ENCODE results near the gene OR10A6. TPM values are rescaled to one million over a fixed set of nuclear protein-coding genes. Genes with fewer than 3 reads are reported as not detected.

The OR10A6 gene
- total and polyA plus RNA-seq, 2 experiments from 2014 or later: not detected

DNA sequence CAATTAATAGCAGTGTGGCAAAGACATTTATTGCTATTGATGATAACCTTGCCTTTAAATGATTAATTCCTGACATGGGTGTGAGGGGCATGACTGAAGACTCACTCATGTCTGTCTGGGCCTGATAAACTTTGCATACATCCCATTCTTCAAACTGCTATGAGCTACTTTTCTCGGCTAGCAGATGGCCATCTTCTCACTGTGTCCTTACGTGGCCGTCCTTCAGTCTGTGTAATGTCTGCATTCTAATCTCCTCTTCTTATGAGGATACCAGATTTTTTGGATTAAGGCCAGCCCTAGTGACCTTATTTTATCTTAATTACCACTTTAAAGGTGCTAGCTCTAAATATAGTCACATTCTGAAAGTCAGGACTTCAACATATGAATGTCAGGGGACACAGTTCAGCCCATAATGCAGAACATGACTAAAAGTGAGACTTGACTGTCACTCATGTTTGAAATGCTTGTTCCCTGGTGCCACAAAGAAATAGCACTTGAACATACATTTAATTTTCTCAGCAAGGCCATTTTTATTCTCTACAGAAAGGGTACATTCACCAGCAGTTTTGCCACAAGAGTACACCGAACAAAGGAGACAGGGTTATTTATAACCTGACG is 32.3 kb downstream of the OR10A6 start:
- 72% methylated on average over 5 of the region's 5 CpGs for WGBS (ENCODE audit: low lambda C conversion rate, missing lambda C conversion rate)
- Histone ChIP-seq H2AFZ (no peak overlapping the region), H3K9me3 (ENCODE audit: low read depth) (no peaks in the 10 kb centered on the region), H3K9me2 (replicated peaks; ENCODE audit: insufficient read depth) (no peaks in the 10 kb centered on the region), H3K4me2 (no peak overlapping the region), H3K27ac (no peak overlapping the region), H3K4me3 (no peak overlapping the region), H4K20me1 (ENCODE audit: insufficient read depth, poor library complexity, severe bottlenecking) (no peaks in the 10 kb centered on the region), H3K27me3 (no peaks in the 10 kb centered on the region), H3K36me3 (replicated peaks; ENCODE audit: insufficient read depth, low read depth) (no peaks in the 10 kb centered on the region), H3K4me1 (ENCODE audit: insufficient read depth) (peaks cover 4% of the 10 kb centered on the region), H3K79me2 (no peaks in the 10 kb centered on the region)
- DNase-seq (ENCODE audit: low spot score): no peak
- TF ChIP-seq EZH2phosphoT487 (IDR thresholded peaks at IDR 0.05; ENCODE audit: low read depth, severe bottlenecking, unreplicated experiment): no peak
- TF ChIP-seq, protein P1, sequence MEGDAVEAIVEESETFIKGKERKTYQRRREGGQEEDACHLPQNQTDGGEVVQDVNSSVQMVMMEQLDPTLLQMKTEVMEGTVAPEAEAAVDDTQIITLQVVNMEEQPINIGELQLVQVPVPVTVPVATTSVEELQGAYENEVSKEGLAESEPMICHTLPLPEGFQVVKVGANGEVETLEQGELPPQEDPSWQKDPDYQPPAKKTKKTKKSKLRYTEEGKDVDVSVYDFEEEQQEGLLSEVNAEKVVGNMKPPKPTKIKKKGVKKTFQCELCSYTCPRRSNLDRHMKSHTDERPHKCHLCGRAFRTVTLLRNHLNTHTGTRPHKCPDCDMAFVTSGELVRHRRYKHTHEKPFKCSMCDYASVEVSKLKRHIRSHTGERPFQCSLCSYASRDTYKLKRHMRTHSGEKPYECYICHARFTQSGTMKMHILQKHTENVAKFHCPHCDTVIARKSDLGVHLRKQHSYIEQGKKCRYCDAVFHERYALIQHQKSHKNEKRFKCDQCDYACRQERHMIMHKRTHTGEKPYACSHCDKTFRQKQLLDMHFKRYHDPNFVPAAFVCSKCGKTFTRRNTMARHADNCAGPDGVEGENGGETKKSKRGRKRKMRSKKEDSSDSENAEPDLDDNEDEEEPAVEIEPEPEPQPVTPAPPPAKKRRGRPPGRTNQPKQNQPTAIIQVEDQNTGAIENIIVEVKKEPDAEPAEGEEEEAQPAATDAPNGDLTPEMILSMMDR (IDR thresholded peaks at IDR 0.05; ENCODE audit: poor library complexity): no peak
- no peak for TF ChIP-seq EZH2 (IDR thresholded peaks at IDR 0.05; ENCODE audit: borderline replicate concordance)

DNA sequence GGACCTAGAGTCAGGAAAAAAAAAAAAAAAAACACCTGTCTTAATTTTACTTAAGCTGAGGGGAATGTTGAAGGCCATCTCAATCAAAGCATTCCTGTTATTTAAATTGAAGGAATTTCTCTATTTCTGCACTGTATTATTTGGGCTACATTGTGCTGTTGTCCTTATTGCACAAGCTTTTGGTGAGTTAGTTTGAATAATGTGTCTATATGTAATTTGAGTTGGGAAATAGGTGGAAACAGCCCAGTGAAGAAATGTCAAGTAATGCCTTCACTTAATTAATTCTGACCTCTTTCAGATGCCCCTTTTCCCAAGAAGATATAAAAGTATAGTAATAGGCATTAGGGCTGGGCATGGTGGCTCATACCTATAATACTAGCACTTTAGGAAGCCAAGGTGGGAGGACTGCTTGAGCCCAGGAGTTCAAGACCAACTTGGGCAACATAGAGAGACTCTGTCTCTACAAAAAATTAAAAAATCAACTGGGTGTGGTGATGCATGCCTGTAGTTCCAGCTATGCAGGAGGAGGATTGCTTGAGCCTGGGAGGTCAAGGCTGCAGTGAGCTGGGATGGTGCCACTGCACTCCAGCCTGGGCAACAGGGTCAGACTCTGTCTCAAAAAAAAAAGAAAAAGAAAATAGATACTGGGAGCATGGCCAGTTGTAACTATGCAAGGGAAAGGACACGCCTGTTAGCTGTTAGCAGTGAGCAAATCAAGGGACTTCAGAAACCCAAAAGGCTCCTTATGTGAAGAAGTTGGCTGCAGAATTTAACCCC is 34.9 kb downstream of the OR10A6 start:
- no peak for DNase-seq (ENCODE audit: low spot score)
- no peak overlapping the region for H2AFZ ChIP-seq
- H3K4me3 ChIP-seq: no peak overlapping the region
- WGBS (ENCODE audit: low lambda C conversion rate, missing lambda C conversion rate): 100% methylated on average over 1 of the region's 1 CpG
- no peak overlapping the region for H3K4me2 ChIP-seq
- H3K27me3 ChIP-seq: no peaks in the 10 kb centered on the region
- TF ChIP-seq EZH2 (IDR thresholded peaks at IDR 0.05; ENCODE audit: borderline replicate concordance): no peak
- TF ChIP-seq, protein P1 (IDR thresholded peaks at IDR 0.05; ENCODE audit: poor library complexity): no peak
- no peak for TF ChIP-seq EZH2phosphoT487 (IDR thresholded peaks at IDR 0.05; ENCODE audit: low read depth, severe bottlenecking, unreplicated experiment)
- H3K4me1 ChIP-seq (ENCODE audit: insufficient read depth): peaks cover 7% of the 10 kb centered on the region
- H3K9me3 ChIP-seq (ENCODE audit: low read depth): no peaks in the 10 kb centered on the region
- no peaks in the 10 kb centered on the region for H4K20me1 ChIP-seq (ENCODE audit: insufficient read depth, poor library complexity, severe bottlenecking)
- H3K79me2 ChIP-seq: no peaks in the 10 kb centered on the region
- H3K27ac ChIP-seq: no peak overlapping the region
- H3K9me2 ChIP-seq (replicated peaks; ENCODE audit: insufficient read depth): no peaks in the 10 kb centered on the region
- H3K36me3 ChIP-seq (replicated peaks; ENCODE audit: insufficient read depth, low read depth): no peaks in the 10 kb centered on the region

DNA sequence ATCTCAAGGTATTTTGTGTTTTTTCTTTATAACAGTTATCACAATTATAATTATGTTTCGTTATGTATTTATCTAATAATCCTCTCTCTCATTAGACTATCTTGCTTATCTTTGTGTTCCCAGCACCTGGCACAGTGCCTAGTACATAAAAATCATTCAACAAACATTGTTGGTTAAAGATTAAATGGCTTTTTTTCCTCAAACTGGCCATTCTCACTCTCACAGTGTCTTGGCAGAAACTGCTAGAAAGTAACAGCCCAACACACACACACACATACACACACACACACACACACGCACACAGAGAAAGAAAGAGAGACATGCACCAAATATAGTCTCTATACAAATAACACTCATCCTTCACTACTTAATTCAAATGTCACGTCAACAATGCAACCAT is 36.8 kb downstream of the OR10A6 start:
- no peaks in the 10 kb centered on the region for H4K20me1 ChIP-seq (ENCODE audit: insufficient read depth, poor library complexity, severe bottlenecking)
- no peaks in the 10 kb centered on the region for H3K9me2 ChIP-seq (replicated peaks; ENCODE audit: insufficient read depth)
- H3K36me3 ChIP-seq (replicated peaks; ENCODE audit: insufficient read depth, low read depth): no peaks in the 10 kb centered on the region
- peak overlapping the region; percentile 47 for H3K27ac ChIP-seq
- no peaks in the 10 kb centered on the region for H3K79me2 ChIP-seq
- no peaks in the 10 kb centered on the region for H3K27me3 ChIP-seq
- no peak for DNase-seq (ENCODE audit: low spot score)
- no peaks in the 10 kb centered on the region for H3K9me3 ChIP-seq (ENCODE audit: low read depth)
- no peak overlapping the region for H2AFZ ChIP-seq
- TF ChIP-seq, protein P1 (IDR thresholded peaks at IDR 0.05; ENCODE audit: poor library complexity): no peak
- TF ChIP-seq EZH2 (IDR thresholded peaks at IDR 0.05; ENCODE audit: borderline replicate concordance) (no peak), EZH2phosphoT487 (IDR thresholded peaks at IDR 0.05; ENCODE audit: low read depth, severe bottlenecking, unreplicated experiment) (no peak)
- no peak overlapping the region for H3K4me3 ChIP-seq
- 51% methylated on average over 3 of the region's 3 CpGs for WGBS (ENCODE audit: low lambda C conversion rate, missing lambda C conversion rate)
- peaks cover 7% of the 10 kb centered on the region for H3K4me1 ChIP-seq (ENCODE audit: insufficient read depth)
- peak overlapping the region; percentile 57 for H3K4me2 ChIP-seq

Measured in hepatocyte (in vitro differentiated cells).